Esophagus squamous epithelium (tissue), 5 donors: Measurements from ENCODE around the gene BLOC1S1. TPM values are rescaled to one million over a fixed set of nuclear protein-coding genes. Genes with fewer than 3 reads are reported as not detected.

Source experiments
- DNase-seq: peaks from one replicate; lab custom pipeline; 2025; lab: John Stamatoyannopoulos, UW
- H3K27ac ChIP-seq, 4 donors: fragments of 200-600 bp; sonication (generic); one replicate each; pipeline ENCODE4 v1.5.1; 2016 to 2019; ENCODE audit warnings: mild to moderate bottlenecking in 1 of 4
- H3K27me3 ChIP-seq, 4 donors: fragments of 200-600 bp; sonication (generic); 1 replicate in 3 of 4; 2 replicates in 1 of 4; pipeline versions ENCODE4 v1.5.1 to v1.6.0; 2017 to 2021; ENCODE audit warnings: antibody characterized with exemption in 1 of 4
- H3K36me3 ChIP-seq, 3 donors: fragments of 200-600 bp; sonication (generic); one replicate each; pipeline ENCODE4 v1.5.1; 2016 to 2019
- H3K4me1 ChIP-seq, 3 donors: fragments of 200-600 bp; sonication (generic); one replicate each; pipeline ENCODE4 v1.5.1; 2017 to 2019
- H3K4me3 ChIP-seq, 4 donors: fragments of 200-600 bp; sonication (generic); 1 replicate in 3 of 4; 2 replicates in 1 of 4; pipeline ENCODE4 v1.5.1; 2016 to 2019; ENCODE audit warnings: mild to moderate bottlenecking in 2 of 4, moderate library complexity in 1 of 4
- H3K9me3 ChIP-seq, 3 donors: fragments of 200-600 bp; sonication (generic); one replicate each; pipeline ENCODE4 v1.5.1; 2016 to 2019
- POLR2A ChIP-seq, 4 donors: fragments of 450-650 bp; IDR thresholded peaks; one replicate each; pipeline ENCODE4 v1.6.1; 2017; ENCODE audit warnings: antibody characterized with exemption in 4 of 4, mild to moderate bottlenecking in 4 of 4, moderate library complexity in 3 of 4
- WGBS, 2 donors: methylation state at CpG; one replicate each; pipeline ENCODE4 v1.1.5; 2018; 5-methylcytosine and 5-hydroxymethylcytosine counted together
- intact Hi-C: fragments of 100-400 bp; cut with DNase I; formaldehyde crosslinking; loops from one replicate; pipeline ENCODE4 v1.15.0; 2022
- total RNA-seq, 4 donors: library from RNA; depleted of rRNA; stranded (reverse); fragments of >200 nt; gene quantifications; one replicate each; pipeline ENCODE4 v1.1.0, GENCODE V29; 2016
- TF ChIP-seq, protein P1 (sequence below), 6 experiments: fragments of 450-650 bp in 4 of 6; fragments of 200-600 bp in 2 of 6; sonication (generic) in 2 of 6; IDR thresholded peaks; one replicate each; pipeline ENCODE4 v1.5.1; 2016 to 2019; ENCODE audit warnings: antibody characterized with exemption in 6 of 6, mild to moderate bottlenecking in 4 of 6, moderate library complexity in 4 of 6
- donor health status: DM: yes; HTN: yes; CAD: no.

The BLOC1S1 gene
- total RNA-seq, 4 donors from 2014 or later, result 117 to 211 (median 178) TPM

DNA sequence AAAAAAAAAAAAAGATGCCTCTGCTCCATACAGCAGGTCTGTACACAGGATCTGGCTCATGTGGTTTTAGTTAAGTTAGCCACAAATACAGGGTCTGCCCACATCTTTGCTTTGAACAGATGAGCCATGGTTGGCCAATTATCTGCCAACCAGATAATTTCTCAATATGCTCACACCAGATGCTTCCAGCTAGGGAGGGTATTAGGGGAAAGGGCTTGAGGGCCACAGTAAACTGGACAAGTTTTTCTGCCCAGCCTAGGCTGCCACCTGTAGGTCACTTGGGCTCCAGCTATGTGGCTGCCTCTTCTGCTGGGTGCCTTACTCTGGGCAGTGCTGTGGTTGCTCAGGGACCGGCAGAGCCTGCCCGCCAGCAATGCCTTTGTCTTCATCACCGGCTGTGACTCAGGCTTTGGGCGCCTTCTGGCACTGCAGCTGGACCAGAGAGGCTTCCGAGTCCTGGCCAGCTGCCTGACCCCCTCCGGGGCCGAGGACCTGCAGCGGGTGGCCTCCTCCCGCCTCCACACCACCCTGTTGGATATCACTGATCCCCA lies 5.1 kb downstream of the BLOC1S1 start:
- no peak for DNase-seq
- H3K4me3 ChIP-seq, result no peak overlapping the region
- H3K4me1 ChIP-seq, result peaks cover 44 to 96% (median 76%) of the 10 kb centered on the region in 3 donors
- 15% methylated on average over 3 of the region's 9 CpGs; no CpG with 5 or more reads in 1 of the 2 donors for WGBS, 2 donors
- no peaks in the 10 kb centered on the region for H3K9me3 ChIP-seq
- peaks cover 9 to 30% (median 16%) of the 10 kb centered on the region in 3 donors for H3K36me3 ChIP-seq
- intact Hi-C loops, result no loop called here
- peak overlapping the region; percentile 93 to 98 (median 94) for H3K27ac ChIP-seq
- no peaks in the 10 kb centered on the region for H3K27me3 ChIP-seq
- no peak for TF ChIP-seq POLR2A (IDR thresholded peaks at IDR 0.05)
- TF ChIP-seq, protein P1, sequence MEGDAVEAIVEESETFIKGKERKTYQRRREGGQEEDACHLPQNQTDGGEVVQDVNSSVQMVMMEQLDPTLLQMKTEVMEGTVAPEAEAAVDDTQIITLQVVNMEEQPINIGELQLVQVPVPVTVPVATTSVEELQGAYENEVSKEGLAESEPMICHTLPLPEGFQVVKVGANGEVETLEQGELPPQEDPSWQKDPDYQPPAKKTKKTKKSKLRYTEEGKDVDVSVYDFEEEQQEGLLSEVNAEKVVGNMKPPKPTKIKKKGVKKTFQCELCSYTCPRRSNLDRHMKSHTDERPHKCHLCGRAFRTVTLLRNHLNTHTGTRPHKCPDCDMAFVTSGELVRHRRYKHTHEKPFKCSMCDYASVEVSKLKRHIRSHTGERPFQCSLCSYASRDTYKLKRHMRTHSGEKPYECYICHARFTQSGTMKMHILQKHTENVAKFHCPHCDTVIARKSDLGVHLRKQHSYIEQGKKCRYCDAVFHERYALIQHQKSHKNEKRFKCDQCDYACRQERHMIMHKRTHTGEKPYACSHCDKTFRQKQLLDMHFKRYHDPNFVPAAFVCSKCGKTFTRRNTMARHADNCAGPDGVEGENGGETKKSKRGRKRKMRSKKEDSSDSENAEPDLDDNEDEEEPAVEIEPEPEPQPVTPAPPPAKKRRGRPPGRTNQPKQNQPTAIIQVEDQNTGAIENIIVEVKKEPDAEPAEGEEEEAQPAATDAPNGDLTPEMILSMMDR (IDR thresholded peaks at IDR 0.05), result peak; percentile 10 to 61 (median 44)

DNA sequence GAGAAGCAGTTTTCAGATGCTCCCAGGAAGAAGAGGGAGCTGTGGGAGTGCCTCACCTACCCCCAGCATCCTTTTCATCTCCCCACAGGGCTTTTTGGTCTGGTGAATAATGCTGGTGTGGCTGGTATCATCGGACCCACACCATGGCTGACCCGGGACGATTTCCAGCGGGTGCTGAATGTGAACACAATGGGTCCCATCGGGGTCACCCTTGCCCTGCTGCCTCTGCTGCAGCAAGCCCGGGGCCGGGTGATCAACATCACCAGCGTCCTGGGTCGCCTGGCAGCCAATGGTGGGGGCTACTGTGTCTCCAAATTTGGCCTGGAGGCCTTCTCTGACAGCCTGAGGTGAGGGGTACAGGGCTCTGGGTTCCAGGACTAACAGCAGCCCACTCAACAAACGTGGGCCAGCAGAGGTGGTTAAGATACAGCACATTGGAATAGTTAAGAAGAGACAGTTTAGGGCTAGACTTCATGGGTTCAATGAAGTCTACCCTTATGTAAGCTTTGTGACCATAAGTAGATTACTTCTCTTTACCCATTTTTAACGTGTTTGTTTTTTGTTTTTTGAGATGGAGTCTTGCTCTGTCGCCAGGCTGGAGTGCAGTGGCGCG lies 5.9 kb downstream of the BLOC1S1 start:
- no peaks in the 10 kb centered on the region for H3K27me3 ChIP-seq
- peak overlapping the region; percentile 93 to 98 (median 94) for H3K27ac ChIP-seq
- DNase-seq, result no peak
- no peak for TF ChIP-seq POLR2A (IDR thresholded peaks at IDR 0.05)
- TF ChIP-seq, protein P1 (IDR thresholded peaks at IDR 0.05), result no peak
- intact Hi-C loops, result no loop called here
- WGBS, 2 donors, result 67 to 78% methylated on average over 10 to 14 of the region's 14 CpGs
- H3K4me1 ChIP-seq, result peaks cover 49 to 100% (median 81%) of the 10 kb centered on the region in 3 donors
- no peak overlapping the region for H3K4me3 ChIP-seq
- no peaks in the 10 kb centered on the region for H3K9me3 ChIP-seq
- peaks cover 9 to 37% (median 19%) of the 10 kb centered on the region in 3 donors for H3K36me3 ChIP-seq

- no peaks in the 10 kb centered on the region for H3K9me3 ChIP-seq
- no peak for DNase-seq
- no peak for TF ChIP-seq POLR2A (IDR thresholded peaks at IDR 0.05)
- TF ChIP-seq, protein P1 (IDR thresholded peaks at IDR 0.05), result no peak
- peak overlapping the region in 3 of 4 donors; percentile 22 to 98 (median 63) for H3K27ac ChIP-seq
- WGBS, 2 donors, result 54 to 62% methylated on average over 8 of the region's 8 CpGs
- H3K27me3 ChIP-seq, result no peaks in the 10 kb centered on the region
- intact Hi-C loops, result no loop called here
- no peak overlapping the region for H3K4me3 ChIP-seq
- H3K36me3 ChIP-seq, result peaks cover 9 to 44% (median 23%) of the 10 kb centered on the region in 3 donors
- peaks cover 47 to 100% (median 80%) of the 10 kb centered on the region in 3 donors for H3K4me1 ChIP-seq
Measured at GRCh38 chr12:55722948-55723347, 7.1 kb downstream of the BLOC1S1 start.

GRCh38 chr12:55723516-55724225 lies 7.8 kb downstream of the BLOC1S1 start:
- no peak for DNase-seq
- no peak for TF ChIP-seq POLR2A (IDR thresholded peaks at IDR 0.05)
- TF ChIP-seq, protein P1 (IDR thresholded peaks at IDR 0.05), result no peak
- Histone ChIP-seq H3K4me3 (no peak overlapping the region), H3K27ac (peak overlapping the region in 3 of 4 donors; percentile 51 to 98 (median 63)), H3K36me3 (peaks cover 9 to 44% (median 23%) of the 10 kb centered on the region in 3 donors), H3K4me1 (peaks cover 43 to 96% (median 72%) of the 10 kb centered on the region in 3 donors), H3K9me3 (no peaks in the 10 kb centered on the region), H3K27me3 (no peaks in the 10 kb centered on the region)
- WGBS, 2 donors, result 50 to 55% methylated on average over 3 to 7 of the region's 10 CpGs
- intact Hi-C loops, result no loop called here
